IMR-90 (cell line): ENCODE data around the gene CEP57L1. TPM values are rescaled to one million over a fixed set of nuclear protein-coding genes. Genes with fewer than 3 reads are reported as not detected.

Source experiments
- ATAC-seq: fragments of 200-7000 bp; cut with Tn5 transposase; 2 replicates; pipeline ENCODE4 v1.9.1; 2020; ENCODE audit warnings: low read depth, mild to moderate bottlenecking, moderate library complexity
- BruUV-seq: library from RNA; stranded (reverse); fragments of 400-500 nt; replicated peaks from 2 replicates; lab custom pipeline; 2021; lab: Mats Ljungman, UMichigan
- CTCF ChIA-PET: fragments of 300-600 bp; formaldehyde crosslinking; extraction: SDS; loops from one replicate; lab custom pipeline; 2021; ENCODE audit warnings: antibody characterized with exemption; lab: Yijun Ruan, JAX
- POLR2A ChIA-PET: fragments of 300-600 bp; sonication (Branson Sonifier 250); formaldehyde crosslinking; loops from one replicate; lab custom pipeline; 2022; ENCODE audit warnings: antibody characterized with exemption; ENCODE audit not compliant: unreplicated experiment; lab: Charles Lee
- DNase-seq: peaks from one replicate; pipeline ENCODE4 v3.0.0; 2013
- H2AFZ ChIP-seq: replicated peaks from 2 replicates; pipeline ENCODE3; 2013; ENCODE audit warnings: low read length, mild to moderate bottlenecking; ENCODE audit not compliant: poor library complexity
- H2AK5ac ChIP-seq: 2 replicates; pipeline ENCODE4 v1.6.1; 2013; ENCODE audit warnings: low read depth, low read length, inconsistent platforms
- H2AK9ac ChIP-seq: replicated peaks from 2 replicates; pipeline ENCODE3; 2013; ENCODE audit warnings: mild to moderate bottlenecking, low read depth, low read length, moderate library complexity; ENCODE audit not compliant: poor library complexity
- H2BK120ac ChIP-seq: 2 replicates; pipeline ENCODE4 v1.6.1; 2013; ENCODE audit warnings: low read depth, low read length, inconsistent platforms
- H2BK15ac ChIP-seq: 3 replicates; pipeline ENCODE4 v1.6.1; 2013; ENCODE audit warnings: low read depth, low read length, inconsistent platforms
- H2BK20ac ChIP-seq: 2 replicates; pipeline ENCODE4 v1.6.1; 2013; ENCODE audit warnings: low read depth, mild to moderate bottlenecking, inconsistent platforms, low read length, moderate library complexity
- H2BK5ac ChIP-seq: 2 replicates; pipeline ENCODE4 v1.6.1; 2013; ENCODE audit warnings: mild to moderate bottlenecking, low read depth, low read length, inconsistent platforms; ENCODE audit not compliant: poor library complexity, severe bottlenecking
- H3K14ac ChIP-seq: replicated peaks from 2 replicates; pipeline ENCODE4 v1.6.1; 2013; ENCODE audit warnings: low read depth, low read length, inconsistent platforms
- H3K18ac ChIP-seq: 2 replicates; pipeline ENCODE4 v1.6.1; 2013; ENCODE audit warnings: low read depth, low read length, control low read depth
- H3K23ac ChIP-seq: 2 replicates; pipeline ENCODE4 v1.6.1; 2013; ENCODE audit warnings: low read depth, low read length, inconsistent platforms
- H3K27ac ChIP-seq: 2 replicates; pipeline ENCODE4 v1.5.1; 2013; ENCODE audit warnings: mild to moderate bottlenecking, control low read depth, low read length; ENCODE audit not compliant: insufficient read depth
- H3K27me3 ChIP-seq: 2 replicates; pipeline ENCODE4 v1.6.1; 2013; ENCODE audit warnings: low read length; ENCODE audit not compliant: control insufficient read depth, insufficient read depth
- H3K36me3 ChIP-seq: 2 replicates; pipeline ENCODE4 v1.6.1; 2013; ENCODE audit warnings: low read length, mixed read lengths; ENCODE audit not compliant: control insufficient read depth, insufficient read depth
- H3K4ac ChIP-seq: 2 replicates; pipeline ENCODE4 v1.6.1; 2013; ENCODE audit warnings: low read depth, low read length, inconsistent platforms
- H3K4me1 ChIP-seq: 2 replicates; pipeline ENCODE4 v1.6.1; 2013; ENCODE audit warnings: low read length, mixed read lengths; ENCODE audit not compliant: control insufficient read depth, insufficient read depth
- H3K4me2 ChIP-seq: 2 replicates; pipeline ENCODE4 v1.6.1; 2013; ENCODE audit warnings: low read depth, mild to moderate bottlenecking, control low read depth, low read length, moderate library complexity
- H3K4me3 ChIP-seq: 2 replicates; pipeline ENCODE4 v1.5.1; 2013; ENCODE audit warnings: low read depth, mild to moderate bottlenecking, control low read depth, low read length, moderate library complexity; ENCODE audit not compliant: insufficient read depth
- H3K56ac ChIP-seq: 2 replicates; pipeline ENCODE4 v1.6.1; 2013; ENCODE audit warnings: low read length, inconsistent platforms; ENCODE audit not compliant: insufficient read depth; ENCODE audit errors: extremely low read depth
- H3K79me1 ChIP-seq, 2 experiments: 2 replicates each; pipeline ENCODE4 v1.6.1; 2013; ENCODE audit warnings: low read length in 2 of 2, inconsistent platforms in 1 of 2, low read depth in 1 of 2
- H3K9ac ChIP-seq: 2 replicates; pipeline ENCODE4 v1.6.1; 2013; ENCODE audit warnings: low read depth, low read length, control low read depth
- H3K9me1 ChIP-seq: 2 replicates; pipeline ENCODE4 v1.6.1; 2013; ENCODE audit warnings: low read length, inconsistent platforms; ENCODE audit not compliant: insufficient read depth
- H3K9me3 ChIP-seq: 2 replicates; pipeline ENCODE4 v1.6.1; 2013; ENCODE audit warnings: low read length; ENCODE audit not compliant: control insufficient read depth, insufficient read depth
- H4K20me1 ChIP-seq: 2 replicates; pipeline ENCODE4 v1.6.1; 2013; ENCODE audit warnings: low read length, inconsistent platforms; ENCODE audit not compliant: insufficient read depth
- H4K5ac ChIP-seq: 2 replicates; pipeline ENCODE4 v1.6.1; 2013; ENCODE audit warnings: mild to moderate bottlenecking, low read depth, low read length, control low read depth
- H4K8ac ChIP-seq, 2 experiments: 2 replicates each; pipeline ENCODE4 v1.6.1; 2013; ENCODE audit warnings: low read depth in 2 of 2, low read length in 2 of 2, control low read depth in 1 of 2, inconsistent platforms in 1 of 2
- H4K91ac ChIP-seq: 2 replicates; pipeline ENCODE4 v1.6.1; 2013; ENCODE audit warnings: low read depth, low read length, inconsistent platforms; ENCODE audit not compliant: insufficient read depth
- CHD1 ChIP-seq: IDR thresholded peaks from 2 replicates; pipeline ENCODE4 v1.6.1; 2012; ENCODE audit warnings: low read depth, low read length, improper control_type of control experiment
- CTCF ChIP-seq: conservative IDR thresholded peaks from 2 replicates; pipeline ENCODE4 v1.5.1; 2012; ENCODE audit warnings: mild to moderate bottlenecking, low read depth, low read length, improper control_type of control experiment
- ELK1 ChIP-seq: fragments of 150-350 bp; IDR thresholded peaks from 2 replicates; pipeline ENCODE4 v1.6.1; 2016; ENCODE audit warnings: low read depth, mild to moderate bottlenecking, low read length, moderate library complexity, borderline replicate concordance
- MAFK ChIP-seq: IDR thresholded peaks from 2 replicates; pipeline ENCODE4 v1.6.1; 2012; ENCODE audit warnings: low read depth, low read length, improper control_type of control experiment
- RAD21 ChIP-seq: IDR thresholded peaks from 2 replicates; pipeline ENCODE4 v1.6.1; 2012; ENCODE audit warnings: low read length, improper control_type of control experiment
- RFX5 ChIP-seq: IDR thresholded peaks from 2 replicates; pipeline ENCODE4 v1.8.0; 2012; ENCODE audit warnings: low read depth, mild to moderate bottlenecking, low read length, moderate library complexity
- SMC3 ChIP-seq: fragments of 150-350 bp; IDR thresholded peaks from 2 replicates; pipeline ENCODE4 v1.6.1; 2016; ENCODE audit warnings: low read depth, mild to moderate bottlenecking, antibody characterized with exemption, low read length, moderate library complexity
- USF2 ChIP-seq: fragments of 150-350 bp; IDR thresholded peaks from 2 replicates; pipeline ENCODE4 v1.6.1; 2017; ENCODE audit warnings: mild to moderate bottlenecking, antibody characterized with exemption, low read length, low read depth
- dilution Hi-C: fragments of 300-500 bp; cut with HindIII; formaldehyde crosslinking; loops from one replicate; pipeline ENCODE4 v1.14.3; 2018; ENCODE audit warnings: low sequenced_read_pairs; ENCODE audit not compliant: unreplicated experiment
- in situ Hi-C: fragments of 300-500 bp; cut with MboI; formaldehyde crosslinking; loops from 3 replicates; pipeline ENCODE4 v1.14.3; 2019; ENCODE audit warnings: low sequenced_read_pairs, inconsistent platforms, mixed read lengths
- intact Hi-C: fragments of 100-400 bp; cut with micrococcal nuclease; formaldehyde crosslinking; loops from 2 replicates; pipeline ENCODE4 v1.10.0; 2022
- polyA plus RNA-seq, 3 experiments: library from polyadenylated mRNA; depleted of rRNA; stranded (reverse); fragments of >200 nt; gene quantifications; 2 replicates each; pipeline ENCODE4 v1.2.3, GENCODE V29; 2012; ENCODE audit warnings: low replicate concordance in 1 of 3
- total RNA-seq: library from RNA; depleted of rRNA; stranded (reverse); fragments of >200 nt; gene quantifications from 2 replicates; pipeline ENCODE4 v1.2.3, GENCODE V29; 2012

The CEP57L1 gene
- total and polyA plus RNA-seq, 2 of the 4 experiments (the other 2 are of a cell fraction), result 10.3 to 21.9 TPM

- Histone ChIP-seq H3K27me3 (no peaks in the 10 kb centered on the region), H2BK20ac (no peak overlapping the region), H2AK9ac (no peak overlapping the region), H3K79me1 (peaks cover 16 to 40% of the 10 kb centered on the region in 2 experiments), H2BK15ac (no peak overlapping the region), H2BK5ac (no peak overlapping the region), H2AK5ac (no peak overlapping the region), H3K9me3 (no peaks in the 10 kb centered on the region), H2BK120ac (no peak overlapping the region), H3K4me1 (0 out of 2 replicates have a peak, but pooled peaks cover 2% of the 10 kb centered on the region), H3K14ac (no peak overlapping the region), H4K5ac (no peak overlapping the region), H3K4ac (no peak overlapping the region), H3K9ac (no peak overlapping the region), H3K56ac (no peak overlapping the region), H4K20me1 (no peaks in the 10 kb centered on the region), H3K9me1 (no peaks in the 10 kb centered on the region), H3K36me3 (no peaks in the 10 kb centered on the region), H2AFZ (no peak overlapping the region), H3K4me2 (peak overlapping the region; percentile 31; the same call in 1 of the 2 replicates), H4K8ac (no peak overlapping the region), H3K18ac (no peak overlapping the region), H4K91ac (no peak overlapping the region), H3K4me3 (no peak overlapping the region), H3K27ac (no peak overlapping the region), H3K23ac (no peak overlapping the region)
- dilution Hi-C loops (no loop called here), in situ Hi-C loops (no loop called here), intact Hi-C loops (no loop called here)
- no peak for DNase-seq
- no TSS peak for BruUV-seq
- CTCF ChIA-PET, result no interaction called here
- ATAC-seq, result no peak
- POLR2A ChIA-PET, result no interaction called here
- TF ChIP-seq SMC3 (no peak), USF2 (no peak), RFX5 (no peak), CTCF (no peak), ELK1 (no peak), RAD21 (no peak), CHD1 (no peak), MAFK (no peak)
These were observed 26.1 kb downstream of the CEP57L1 start for GRCh38 chr6:109121411-109121810.
